Right ventricle myocardium inferior (tissue), 1 donor: Measurements from ENCODE around the gene PDSS1. TPM values are rescaled to one million over a fixed set of nuclear protein-coding genes. Genes with fewer than 3 reads are reported as not detected.

ENCODE experiments used
- ATAC-seq: fragments of 200-7000 bp; cut with Tn5 transposase; one replicate; pipeline ENCODE4 v1.9.1; 2020; ENCODE audit warnings: mild to moderate bottlenecking, moderate library complexity
- DNase-seq: peaks from one replicate; pipeline ENCODE4 v3.0.0; 2021; ENCODE audit errors: missing footprints
- intact Hi-C: fragments of 100-400 bp; cut with DNase I; formaldehyde crosslinking; loops from one replicate; pipeline ENCODE4 v1.11.0; 2022
- total RNA-seq: library from RNA; stranded (reverse); fragmentation: NEBNext Ultra II Directional; extraction: Animal tissue kit (Norgen Biotek cat#: 25700); gene quantifications from one replicate; pipeline ENCODE4 v1.2.1, GENCODE V29; 2021
- donor health status: DM: no; HTN: yes; CAD: no; lungs with severe emphysema.

Gene PDSS1
- total RNA-seq, 1 donor from 2014 or later = 6.3 TPM

DNA sequence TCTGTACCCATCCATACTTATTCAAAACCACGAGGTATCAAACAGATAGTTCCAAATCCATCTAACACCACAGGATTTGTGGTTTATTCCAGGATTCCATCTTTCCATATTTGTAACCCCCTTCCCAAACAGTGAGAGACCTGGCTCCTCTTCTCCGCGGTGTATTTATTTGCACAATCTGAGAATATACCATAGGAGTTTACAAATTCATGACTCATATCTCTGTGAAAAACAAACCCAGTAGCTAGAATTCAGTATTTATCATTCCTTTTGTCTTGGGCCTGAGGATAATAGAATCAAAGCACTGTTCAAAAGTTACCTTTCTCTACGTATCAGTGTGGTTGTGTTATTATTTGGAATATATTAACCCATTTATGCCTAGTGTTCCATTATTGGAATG, 31.9 kb downstream of the PDSS1 start:
- intact Hi-C loops = no loop called here
- ATAC-seq (no peak), DNase-seq (no peak)

DNA sequence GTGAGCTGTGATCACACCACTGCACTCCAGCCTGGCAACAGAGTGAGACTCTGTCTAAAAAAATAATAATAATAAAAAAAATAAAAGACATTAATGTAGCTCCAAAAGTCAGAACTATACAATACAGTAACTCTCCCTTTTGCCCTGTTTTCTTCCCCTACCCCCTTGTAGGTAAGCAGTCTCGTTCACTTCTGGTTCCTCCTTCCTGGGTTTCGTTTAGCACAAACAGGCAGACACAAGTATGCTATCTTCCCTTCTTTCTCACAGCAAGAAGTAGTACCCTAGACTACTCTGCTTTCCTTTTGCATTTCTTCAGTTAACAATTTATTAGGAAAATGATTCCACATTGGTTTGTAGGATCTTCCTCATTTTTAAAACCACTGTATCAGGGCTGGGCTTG, 33.1 kb downstream of the PDSS1 start:
- DNase-seq (no peak), ATAC-seq (no peak)
- intact Hi-C loops = no loop called here

DNA sequence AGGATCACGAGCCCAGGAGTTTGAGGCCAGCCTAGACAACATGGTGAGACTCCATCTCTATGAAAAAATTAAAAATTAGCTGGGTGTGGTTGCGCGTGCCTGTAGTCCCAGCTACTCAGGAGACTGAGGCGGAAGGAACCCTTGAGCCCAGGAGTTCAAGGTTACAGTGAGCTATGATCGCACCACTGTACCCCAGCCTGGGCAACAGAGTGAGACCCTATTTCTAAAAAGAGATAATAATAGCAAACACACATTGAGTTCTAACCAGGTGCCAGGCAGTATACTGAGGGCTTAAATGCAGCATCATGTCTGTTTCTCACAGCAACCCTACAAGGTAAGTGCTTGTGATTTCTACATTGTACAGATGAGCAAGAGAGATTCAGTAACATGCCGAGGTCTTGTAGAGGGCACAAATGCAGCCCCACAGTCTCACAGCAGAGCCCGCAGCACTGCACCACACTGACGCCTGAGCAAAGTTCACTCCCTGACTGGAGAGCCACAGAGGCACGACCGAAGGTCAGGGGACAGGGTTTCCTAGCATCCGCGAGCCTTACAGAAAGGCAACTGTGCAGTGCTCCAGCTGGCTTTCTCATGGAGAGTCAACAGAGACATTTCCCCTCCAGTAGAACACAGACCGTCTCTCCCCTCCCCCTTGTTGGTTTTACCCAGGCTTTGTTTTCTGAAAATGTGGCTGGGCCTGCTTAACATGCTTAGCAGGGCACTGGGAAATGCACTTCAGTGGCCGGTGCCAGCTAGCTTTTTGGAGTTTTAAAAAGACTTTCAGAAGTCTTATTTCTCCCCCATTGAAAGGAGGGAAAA, 36.5 kb downstream of the PDSS1 start:
- intact Hi-C loops = no loop called here
- ATAC-seq (no peak), DNase-seq (no peak)

DNA sequence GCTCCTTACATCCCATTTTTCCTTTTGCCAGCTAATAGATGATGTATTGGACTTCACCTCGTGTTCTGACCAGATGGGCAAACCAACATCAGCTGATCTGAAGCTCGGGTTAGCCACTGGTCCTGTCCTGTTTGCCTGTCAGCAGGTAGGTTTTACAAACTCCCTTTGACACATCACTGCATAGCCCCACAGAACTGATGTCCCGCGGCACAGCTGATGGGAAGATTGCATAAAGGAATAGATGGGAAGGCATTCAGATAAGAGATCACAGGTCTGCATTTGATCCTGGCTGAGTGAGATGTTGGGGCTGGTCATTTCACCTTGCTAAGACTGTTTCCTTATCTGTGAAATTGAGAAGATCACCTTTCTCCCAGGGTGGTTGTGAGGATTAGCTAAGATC, 37.9 kb downstream of the PDSS1 start:
- DNase-seq (no peak), ATAC-seq (no peak)
- intact Hi-C loops = no loop called here

DNA sequence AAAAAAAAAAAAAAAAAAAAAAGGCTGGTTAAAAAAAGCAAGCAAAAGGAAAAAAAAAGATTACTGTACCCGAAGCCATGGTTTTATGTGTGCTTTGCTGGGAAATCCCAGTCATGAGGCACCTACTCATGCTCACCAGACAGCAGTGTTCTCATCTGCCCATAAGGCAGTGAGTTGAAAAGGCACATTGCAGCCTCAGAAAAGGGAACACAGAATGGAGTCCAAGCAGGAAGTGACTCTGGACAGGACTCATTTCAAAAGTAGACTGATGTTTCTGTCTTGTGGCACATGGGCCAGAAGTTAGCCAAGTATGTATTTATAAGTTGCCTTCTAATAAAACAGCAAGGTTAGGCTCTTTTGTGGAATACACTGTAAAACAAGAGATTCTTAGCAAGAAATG, 40.2 kb downstream of the PDSS1 start:
- intact Hi-C loops = no loop called here
- ATAC-seq (no peak), DNase-seq (no peak)

DNA sequence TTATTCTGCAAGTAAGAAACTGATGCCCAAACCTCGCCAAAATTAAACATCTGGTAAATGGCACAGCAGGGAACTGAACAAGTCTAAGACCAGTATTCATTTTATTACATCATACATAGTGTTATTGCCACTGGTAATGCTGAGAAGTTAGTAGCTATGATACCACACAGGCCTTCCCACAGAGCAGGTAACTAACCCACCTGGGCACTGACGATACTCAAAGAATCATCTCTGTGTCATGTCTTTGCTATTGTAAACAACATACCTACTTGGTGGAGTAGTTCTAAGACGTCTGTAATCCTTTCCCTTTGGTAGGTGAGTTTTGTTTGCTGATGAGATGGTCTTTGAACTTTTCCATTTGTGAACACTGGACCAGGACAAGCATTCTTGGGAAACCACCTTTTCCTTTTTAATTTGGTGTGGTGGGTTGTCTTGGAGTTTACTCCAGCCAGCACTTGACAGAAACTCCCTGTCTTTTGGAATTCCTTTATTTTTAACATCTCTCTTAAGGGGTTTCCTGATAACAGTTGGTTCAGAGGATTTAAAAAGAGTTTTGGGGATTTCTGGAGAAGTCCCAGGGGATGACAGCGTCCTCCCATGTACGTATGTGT, 40.9 kb downstream of the PDSS1 start:
- no peak for DNase-seq
- no peak for ATAC-seq
- intact Hi-C loops = no loop called here

DNA sequence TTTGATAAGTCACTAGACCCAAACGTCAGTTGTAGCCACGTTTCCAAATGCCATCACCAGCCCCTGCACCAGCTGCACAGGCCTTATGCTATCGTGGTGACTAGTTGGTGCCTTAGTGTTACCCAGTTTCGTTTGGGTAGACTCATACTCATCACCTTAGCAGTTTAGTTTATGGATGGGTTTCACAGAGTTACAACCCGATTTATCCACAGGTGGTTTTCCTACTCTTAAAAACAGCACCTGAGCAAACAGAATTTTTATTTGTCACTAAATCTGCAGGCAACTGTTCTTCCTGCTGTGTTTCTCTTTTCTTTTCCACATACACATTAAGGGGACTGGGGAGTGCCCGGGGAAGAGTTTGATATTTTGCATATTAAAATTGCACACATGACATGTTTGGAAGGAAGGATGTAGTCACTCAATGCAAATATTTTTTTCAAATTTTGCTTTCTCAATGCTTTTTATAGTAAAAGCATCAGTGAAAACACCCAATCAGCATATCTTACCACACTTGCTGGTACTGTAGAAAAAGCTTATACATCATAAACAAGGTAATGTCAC, 41.6 kb downstream of the PDSS1 start:
- DNase-seq = no peak
- intact Hi-C loops = no loop called here
- no peak for ATAC-seq

DNA sequence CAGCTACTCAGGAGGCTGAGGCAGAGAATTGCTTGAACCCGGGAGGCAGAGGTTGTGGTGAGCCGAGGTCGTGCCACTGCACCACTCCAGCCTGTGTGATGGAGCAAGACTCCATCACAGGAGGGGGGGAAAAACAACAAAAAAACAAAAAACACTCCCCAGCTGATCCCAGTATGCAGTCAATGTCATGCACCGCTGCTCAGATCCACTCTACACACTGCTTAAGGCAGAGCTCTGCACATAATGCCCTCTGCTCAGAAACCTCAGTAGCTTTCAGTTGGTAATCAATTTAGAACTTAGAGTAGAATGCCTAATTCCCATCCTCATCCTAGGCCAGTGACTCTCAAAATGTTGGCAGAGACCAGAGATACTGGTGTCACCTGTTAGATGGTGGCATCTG, 43.9 kb downstream of the PDSS1 start:
- DNase-seq = no peak
- no peak for ATAC-seq
- intact Hi-C loops = no loop called here

DNA sequence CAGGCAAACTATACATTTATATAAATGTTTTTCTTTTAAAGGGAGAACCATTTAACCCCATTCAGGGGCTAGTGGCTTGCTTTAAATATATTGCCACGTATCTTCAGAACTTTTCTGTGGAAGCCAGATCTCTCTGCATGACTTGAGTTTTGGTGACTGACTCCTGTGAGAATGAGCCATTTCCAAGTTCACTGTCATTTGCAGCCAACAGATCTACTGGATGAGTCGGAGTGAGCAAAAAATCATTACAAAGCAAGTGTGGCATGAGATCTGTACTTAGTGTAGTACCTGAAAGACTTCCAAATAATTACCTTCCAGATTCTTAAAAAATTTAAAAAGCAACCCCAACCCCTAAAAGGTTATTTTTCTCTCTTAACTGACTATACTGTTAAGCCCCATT, 45.6 kb downstream of the PDSS1 start:
- intact Hi-C loops = no loop called here
- no peak for DNase-seq
- ATAC-seq = no peak

DNA sequence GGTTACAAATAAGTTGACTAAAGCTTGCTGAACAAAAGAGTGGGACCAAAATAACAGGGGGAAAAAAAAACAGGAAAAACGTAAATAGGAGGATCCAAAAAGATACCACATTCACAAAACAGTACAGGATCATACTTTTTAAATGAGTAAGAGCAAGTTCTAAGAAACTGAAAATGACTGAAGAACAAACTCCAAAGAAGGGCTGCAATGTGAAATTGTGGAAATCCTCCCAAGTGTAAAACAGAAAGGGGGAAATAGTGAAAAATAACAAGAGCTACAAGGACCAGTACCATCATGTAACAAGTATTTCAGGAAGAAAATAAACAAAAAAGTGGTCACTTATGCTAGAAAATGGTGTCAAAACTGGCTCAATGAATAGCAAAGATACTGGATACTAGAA, 46.3 kb downstream of the PDSS1 start:
- intact Hi-C loops = no loop called here
- DNase-seq (no peak), ATAC-seq (no peak)

DNA sequence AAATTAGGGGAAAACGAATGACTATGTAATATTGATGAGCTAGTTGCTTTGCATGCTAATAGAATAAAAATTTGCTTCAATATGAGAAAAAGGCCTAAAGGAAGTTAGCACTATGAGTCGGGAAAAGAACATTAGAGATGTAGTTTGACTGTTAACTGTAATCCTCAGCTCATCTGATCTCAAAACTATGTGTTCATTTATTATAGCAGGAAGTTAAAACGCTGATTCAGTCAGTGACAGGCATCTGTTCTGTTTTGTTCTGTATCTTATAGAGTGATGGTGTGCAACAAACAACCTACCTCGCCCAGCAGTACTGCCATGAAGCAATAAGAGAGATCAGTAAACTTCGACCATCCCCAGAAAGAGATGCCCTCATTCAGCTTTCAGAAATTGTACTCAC, 48.6 kb downstream of the PDSS1 start:
- ATAC-seq (no peak), DNase-seq (no peak)
- intact Hi-C loops = no loop called here

DNA sequence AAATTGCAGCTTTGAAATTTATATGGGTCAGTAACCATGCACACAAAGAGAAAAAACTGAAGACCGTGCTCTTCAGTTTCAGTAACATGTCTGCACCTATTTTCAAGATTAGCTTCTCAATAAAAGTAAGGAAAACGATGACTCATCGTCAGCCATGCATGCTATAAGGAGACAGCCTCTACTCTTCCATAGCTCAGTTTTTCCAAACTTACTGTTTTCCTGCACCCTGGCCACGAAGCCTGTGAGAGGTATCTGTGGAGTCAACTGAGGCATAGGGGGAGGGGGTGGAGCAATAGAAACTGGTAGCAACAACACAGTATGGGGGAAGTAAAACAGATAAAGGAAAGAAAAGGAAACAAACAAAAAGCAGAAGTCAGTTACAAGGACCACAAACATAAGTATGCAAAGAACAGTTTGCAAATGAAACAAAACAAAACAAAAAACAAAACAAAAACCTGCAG, 58.0 kb downstream of the PDSS1 start:
- ATAC-seq (no peak), DNase-seq (no peak)
- intact Hi-C loops = no loop called here

DNA sequence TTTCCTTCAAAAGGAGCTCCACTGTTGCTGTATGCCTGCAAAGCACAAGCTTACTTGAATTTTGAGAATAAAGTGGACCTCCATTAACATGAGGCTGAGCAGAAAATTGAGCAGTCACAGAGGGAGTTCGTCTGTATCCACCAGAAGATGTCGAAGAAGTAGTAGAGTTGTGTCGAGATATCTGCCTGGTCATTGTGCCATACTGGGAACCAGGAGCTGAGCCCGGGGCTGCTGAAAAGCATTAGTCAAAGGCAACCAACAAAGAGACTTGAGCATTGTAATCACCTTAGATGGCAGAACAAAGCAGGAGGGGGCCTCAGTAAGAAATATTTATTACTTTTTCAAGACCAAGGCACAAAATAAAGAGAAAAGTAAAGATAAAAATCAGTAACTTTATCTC, 61.5 kb downstream of the PDSS1 start:
- ATAC-seq (no peak), DNase-seq (no peak)
- intact Hi-C loops = no loop called here

DNA sequence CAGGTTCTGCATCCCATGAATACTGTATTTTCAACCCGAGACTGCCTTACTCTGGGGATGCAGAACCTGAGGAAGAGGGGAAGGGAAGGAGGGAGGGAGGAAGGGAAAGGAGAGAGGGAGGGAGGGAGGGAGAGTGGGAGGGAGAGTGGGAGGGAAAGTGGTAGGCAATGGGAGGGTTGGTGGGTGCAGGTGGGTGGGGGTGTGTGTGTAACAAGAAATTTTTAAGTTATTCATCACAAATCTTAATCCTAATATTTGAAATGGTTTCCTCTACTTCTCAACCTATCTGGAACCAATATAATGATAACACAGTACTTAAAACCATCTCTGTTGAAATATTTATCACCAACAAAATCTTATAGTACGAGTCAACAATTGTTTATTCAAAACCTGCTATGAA, 68.0 kb downstream of the PDSS1 start:
- DNase-seq (no peak), ATAC-seq (no peak)
- intact Hi-C loops = no loop called here

DNA sequence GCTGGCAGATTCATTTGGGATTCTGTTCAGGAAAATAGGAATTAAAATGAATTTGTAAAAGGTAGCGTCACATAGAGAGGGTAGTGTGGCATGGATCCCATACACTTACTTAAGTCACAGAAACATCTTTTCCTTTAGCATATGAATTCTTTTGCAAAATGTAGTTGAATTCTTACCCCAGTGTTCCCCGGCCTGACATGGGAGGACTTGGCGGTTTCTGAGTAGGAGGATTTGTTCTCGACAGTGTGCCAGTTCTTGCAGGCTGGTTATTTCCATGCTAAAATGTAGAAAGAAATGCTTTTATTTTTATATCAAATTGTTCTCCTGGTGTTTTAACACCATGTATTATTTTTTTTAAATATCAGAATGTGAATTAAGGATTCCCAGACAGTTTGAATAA, 72.6 kb downstream of the PDSS1 start:
- no peak for DNase-seq
- ATAC-seq = no peak
- intact Hi-C loops = no loop called here

DNA sequence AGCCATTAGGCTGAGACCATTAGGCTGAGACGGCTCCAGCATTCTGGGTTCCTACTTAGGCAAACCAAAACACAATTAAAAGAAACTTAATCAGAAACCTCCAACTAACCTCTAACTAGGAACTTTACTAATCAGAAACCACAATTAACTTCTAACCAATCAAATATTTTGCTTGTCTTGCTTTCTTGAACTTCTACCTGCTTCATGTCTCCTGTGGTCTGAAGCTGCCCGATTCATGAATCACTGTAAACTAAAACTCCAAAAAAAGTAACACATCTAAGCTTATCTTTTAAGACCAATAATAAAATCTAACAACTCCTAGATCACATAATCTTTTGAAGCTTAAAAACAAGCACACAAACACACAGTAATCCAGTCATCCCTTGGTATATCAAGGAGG, 76.1 kb downstream of the PDSS1 start:
- intact Hi-C loops = no loop called here
- DNase-seq (no peak), ATAC-seq (no peak)

DNA sequence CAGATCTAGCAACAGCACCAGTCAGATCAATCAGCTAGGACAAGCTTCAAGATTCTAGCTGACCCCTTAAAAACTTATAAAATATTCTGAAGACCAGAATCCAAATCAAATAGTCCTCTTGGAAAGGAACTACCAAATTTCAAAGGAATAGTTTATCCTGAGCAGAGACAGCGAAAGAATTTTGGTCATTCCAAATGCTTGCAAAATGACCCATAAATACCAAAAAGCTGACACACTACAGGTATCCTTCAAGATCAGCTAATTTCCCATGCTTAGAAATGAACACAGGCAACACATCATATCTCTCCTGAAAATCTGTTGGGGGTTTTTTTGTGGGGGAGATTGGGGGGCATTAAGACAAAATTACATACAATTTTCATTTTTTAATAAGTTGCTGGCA, 78.8 kb downstream of the PDSS1 start:
- no peak for DNase-seq
- intact Hi-C loops = no loop called here
- ATAC-seq = no peak

DNA sequence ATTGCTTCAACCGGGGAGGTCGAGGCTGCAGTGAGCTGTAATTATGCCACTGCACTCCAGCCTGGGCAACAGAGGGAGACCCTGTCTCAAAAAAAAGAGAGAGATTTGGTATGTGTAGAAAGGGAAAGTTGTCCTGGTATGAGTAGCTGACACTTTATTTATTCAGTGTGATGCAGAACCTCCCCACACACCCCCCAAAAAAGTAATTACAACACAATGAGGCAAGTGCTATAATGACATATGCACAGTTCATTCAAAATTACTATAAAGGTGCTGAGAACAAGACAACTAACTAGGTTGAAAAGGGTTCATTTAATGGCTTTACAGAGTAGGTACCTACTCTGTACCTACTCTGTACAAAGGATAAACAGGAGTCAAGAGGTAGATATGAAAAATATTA, 80.2 kb downstream of the PDSS1 start:
- intact Hi-C loops = no loop called here
- DNase-seq (no peak), ATAC-seq (no peak)

DNA sequence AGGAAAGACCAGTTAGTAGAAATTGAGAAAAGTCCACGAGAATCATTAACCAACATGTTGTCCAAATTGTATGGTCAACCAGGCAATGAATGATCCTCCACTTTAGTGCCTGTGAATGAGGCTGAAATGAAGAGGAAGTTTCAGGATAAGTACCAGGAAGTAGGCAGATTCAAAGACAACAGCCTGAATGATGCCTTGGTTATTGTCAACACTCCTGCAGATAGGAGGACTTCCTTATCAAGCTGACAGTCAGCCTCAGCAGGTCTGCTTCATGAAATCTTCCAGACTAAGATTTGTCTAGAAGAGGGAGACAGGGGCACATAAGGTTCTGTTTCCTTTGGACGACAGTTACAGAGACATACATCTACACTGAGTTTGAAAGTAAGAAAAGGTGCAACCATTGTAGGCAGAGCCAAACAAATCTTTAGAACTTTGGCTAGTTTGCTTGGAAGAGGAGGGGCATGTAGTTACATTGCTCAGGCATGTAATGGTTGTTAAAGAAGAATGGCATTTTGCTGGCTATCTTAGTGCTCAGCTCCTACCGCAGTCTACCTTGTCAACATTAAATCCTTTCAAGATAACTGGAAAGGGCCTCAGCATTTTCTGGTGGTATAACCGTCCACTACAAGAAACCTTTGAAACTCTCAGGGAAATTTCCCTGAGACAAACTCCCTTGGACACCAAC, 81.8 kb downstream of the PDSS1 start:
- DNase-seq = no peak
- no peak for ATAC-seq
- intact Hi-C loops = no loop called here
